Tibial nerve (tissue), 4 donors: Measurements from ENCODE around the gene KICS2.

Experiments
- CTCF ChIP-seq, 5 experiments: fragments of 200-600 bp in 3 of 5; fragments of 450-650 bp in 2 of 5; sonication (generic) in 3 of 5; IDR thresholded peaks; one replicate each; pipeline ENCODE4 v1.5.1; 2016 to 2019; ENCODE audit warnings: antibody characterized with exemption in 5 of 5, mild to moderate bottlenecking in 3 of 5, moderate library complexity in 2 of 5
- EP300 ChIP-seq, 2 donors: sonication (generic); formaldehyde crosslinking; IDR thresholded peaks; one replicate each; pipeline ENCODE4 v1.6.1; 2017; ENCODE audit warnings: antibody characterized with exemption in 2 of 2, mild to moderate bottlenecking in 1 of 2
- POLR2A ChIP-seq, 2 donors: fragments of 450-650 bp; IDR thresholded peaks; one replicate each; pipeline ENCODE4 v1.6.1; 2017; ENCODE audit warnings: antibody characterized with exemption in 2 of 2, mild to moderate bottlenecking in 2 of 2, moderate library complexity in 2 of 2

GRCh38 chr12:64207453-64207852 is 14.6 kb downstream of the KICS2 start:
- no peak for TF ChIP-seq CTCF (IDR thresholded peaks at IDR 0.05)
- no peak for TF ChIP-seq EP300 (IDR thresholded peaks at IDR 0.05)
- no peak for TF ChIP-seq POLR2A (IDR thresholded peaks at IDR 0.05)
